ENCODE measurements around the gene RMND1. TPM values are rescaled to one million over a fixed set of nuclear protein-coding genes. Genes with fewer than 3 reads are reported as not detected.
"Not testable (repeated sequence)": the region's sequence is repeated elsewhere in the genome, so short reads cannot be mapped to it uniquely, and the experiment has no call there.

Gene RMND1
- total RNA-seq, result 14.5 TPM

GRCh38 chr6:151451950-151452749 is at the start of gene RMND1:
RMND1 (minus strand) TSS chr6:151452126; CDS start chr6:151445811, 6,315 bp downstream.
- peak; percentile 98 to 100 (median 100) for DNase-seq (ENCODE audit: low read depth in 2 of 3, low spot score in 2 of 3)

- no peak for DNase-seq (ENCODE audit: low read depth in 2 of 3, low spot score in 2 of 3)
Observed at GRCh38 chr6:151499551-151499950, 47.6 kb upstream of the RMND1 start.

- DNase-seq (ENCODE audit: low read depth in 2 of 3, low spot score in 2 of 3), result peak in 1 of 3 donors; percentile 28
Observed at GRCh38 chr6:151498327-151498726, 46.4 kb upstream of the RMND1 start.

GRCh38 chr6:151497905-151498304 is 46.0 kb upstream of the RMND1 start:
- DNase-seq (ENCODE audit: low read depth in 2 of 3, low spot score in 2 of 3), result no peak

- DNase-seq (ENCODE audit: low read depth in 2 of 3, low spot score in 2 of 3), result no peak
Observed at GRCh38 chr6:151495380-151495779, 43.5 kb upstream of the RMND1 start.

- DNase-seq (ENCODE audit: low read depth in 2 of 3, low spot score in 2 of 3), result no peak
Observed at GRCh38 chr6:151494936-151495320, 43.0 kb upstream of the RMND1 start.

GRCh38 chr6:151494235-151494935 is 42.5 kb upstream of the RMND1 start:
- peak in 2 of 3 donors; percentile 26 to 62 for DNase-seq (ENCODE audit: low read depth in 2 of 3, low spot score in 2 of 3)

- peak in 2 of 3 donors; percentile 32 to 42 for DNase-seq (ENCODE audit: low read depth in 2 of 3, low spot score in 2 of 3)
Observed at GRCh38 chr6:151493804-151494234, 41.9 kb upstream of the RMND1 start, which contains the start of gene CCDC170. CCDC170 (plus strand) TSS chr6:151494017; CDS start chr6:151494129, 112 bp downstream.

GRCh38 chr6:151493161-151493803 is 41.4 kb upstream of the RMND1 start:
- DNase-seq (ENCODE audit: low read depth in 2 of 3, low spot score in 2 of 3), result no peak

GRCh38 chr6:151490996-151491395 is 39.1 kb upstream of the RMND1 start:
- DNase-seq (ENCODE audit: low read depth in 2 of 3, low spot score in 2 of 3), result no peak

GRCh38 chr6:151488226-151488625 is 36.3 kb upstream of the RMND1 start:
- no peak for DNase-seq (ENCODE audit: low read depth in 2 of 3, low spot score in 2 of 3)

GRCh38 chr6:151483994-151484393 is 32.1 kb upstream of the RMND1 start:
- DNase-seq (ENCODE audit: low read depth in 2 of 3, low spot score in 2 of 3), result no peak

GRCh38 chr6:151482290-151482689 is 30.4 kb upstream of the RMND1 start:
- peak in 2 of 3 donors; percentile 19 to 43 for DNase-seq (ENCODE audit: low read depth in 2 of 3, low spot score in 2 of 3)

- peak in 2 of 3 donors; percentile 53 to 74 for DNase-seq (ENCODE audit: low read depth in 2 of 3, low spot score in 2 of 3)
Observed at GRCh38 chr6:151481786-151482185, 29.9 kb upstream of the RMND1 start.

- no peak for DNase-seq (ENCODE audit: low read depth in 2 of 3, low spot score in 2 of 3)
Observed at GRCh38 chr6:151478670-151479069, 26.7 kb upstream of the RMND1 start.

- DNase-seq (ENCODE audit: low read depth in 2 of 3, low spot score in 2 of 3), result no peak
Observed at GRCh38 chr6:151477726-151478125, 25.8 kb upstream of the RMND1 start.

GRCh38 chr6:151475653-151476523 is 24.0 kb upstream of the RMND1 start:
- peak in 2 of 3 donors; percentile 37 to 62 for DNase-seq (ENCODE audit: low read depth in 2 of 3, low spot score in 2 of 3)

GRCh38 chr6:151464702-151465101 is 12.8 kb upstream of the RMND1 start:
- no peak for DNase-seq (ENCODE audit: low read depth in 2 of 3, low spot score in 2 of 3)

- DNase-seq (ENCODE audit: low read depth in 2 of 3, low spot score in 2 of 3), result no peak
Observed at GRCh38 chr6:151461673-151462072, 9.7 kb upstream of the RMND1 start.

- DNase-seq (ENCODE audit: low read depth in 2 of 3, low spot score in 2 of 3), result not testable (repeated sequence)
Observed at GRCh38 chr6:151455751-151456398, 3.9 kb upstream of the RMND1 start.

Data from hematopoietic multipotent progenitor cell (in vitro differentiated cells).